HG03159 (cell line): Measurements from ENCODE around the gene SAP25.
"Not testable (repeated sequence)": the region's sequence is repeated elsewhere in the genome, so short reads cannot be mapped to it uniquely, and the experiment has no call there.

Experiments
- ATAC-seq: cut with Tn5 transposase; IDR thresholded peaks from one replicate; pipeline ENCODE4 v1.9.1; 2021; ENCODE audit warnings: mild to moderate bottlenecking, moderate library complexity; ENCODE audit not compliant: unreplicated experiment

Gene SAP25

GRCh38 chr7:100577103-100577502 is 3.4 kb upstream of the SAP25 start:
- ATAC-seq = no peak

GRCh38 chr7:100576384-100576993 is 2.8 kb upstream of the SAP25 start:
- ATAC-seq = no peak

DNA sequence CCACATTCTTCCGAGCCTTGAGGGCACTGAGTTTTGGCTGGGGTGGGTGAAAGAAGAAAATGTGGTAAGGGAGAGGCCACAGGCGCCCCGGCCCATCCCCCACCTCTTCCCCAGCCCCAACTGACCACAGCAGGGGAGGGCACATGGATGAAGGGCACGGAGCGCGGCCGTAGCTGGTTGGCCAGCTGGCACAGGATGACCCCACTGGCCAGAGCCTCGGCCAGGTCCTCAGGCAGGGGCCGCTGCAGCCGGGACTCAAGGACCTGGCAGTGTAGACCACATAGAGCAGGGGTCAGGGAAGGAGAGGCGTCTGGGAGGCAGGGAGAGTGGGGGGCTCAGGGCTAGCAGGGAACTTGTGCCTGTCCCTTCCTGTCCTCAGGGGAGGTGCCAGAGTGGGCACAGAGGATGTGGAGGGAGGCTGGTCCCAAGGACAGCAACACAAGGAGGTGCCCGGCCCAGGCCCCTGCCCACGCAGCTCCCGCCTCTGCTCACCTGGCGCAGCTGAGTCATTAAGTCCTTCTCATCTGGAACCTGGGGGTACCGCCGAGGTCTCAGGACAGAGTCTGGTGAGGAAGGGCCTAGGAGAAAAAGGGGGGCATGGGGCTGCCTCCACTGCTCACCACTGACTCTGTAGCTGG is 2.2 kb upstream of the SAP25 start:
- no peak for ATAC-seq

- no peak for ATAC-seq
Measured at GRCh38 chr7:100575206-100575631, 1.5 kb upstream of the SAP25 start.

DNA sequence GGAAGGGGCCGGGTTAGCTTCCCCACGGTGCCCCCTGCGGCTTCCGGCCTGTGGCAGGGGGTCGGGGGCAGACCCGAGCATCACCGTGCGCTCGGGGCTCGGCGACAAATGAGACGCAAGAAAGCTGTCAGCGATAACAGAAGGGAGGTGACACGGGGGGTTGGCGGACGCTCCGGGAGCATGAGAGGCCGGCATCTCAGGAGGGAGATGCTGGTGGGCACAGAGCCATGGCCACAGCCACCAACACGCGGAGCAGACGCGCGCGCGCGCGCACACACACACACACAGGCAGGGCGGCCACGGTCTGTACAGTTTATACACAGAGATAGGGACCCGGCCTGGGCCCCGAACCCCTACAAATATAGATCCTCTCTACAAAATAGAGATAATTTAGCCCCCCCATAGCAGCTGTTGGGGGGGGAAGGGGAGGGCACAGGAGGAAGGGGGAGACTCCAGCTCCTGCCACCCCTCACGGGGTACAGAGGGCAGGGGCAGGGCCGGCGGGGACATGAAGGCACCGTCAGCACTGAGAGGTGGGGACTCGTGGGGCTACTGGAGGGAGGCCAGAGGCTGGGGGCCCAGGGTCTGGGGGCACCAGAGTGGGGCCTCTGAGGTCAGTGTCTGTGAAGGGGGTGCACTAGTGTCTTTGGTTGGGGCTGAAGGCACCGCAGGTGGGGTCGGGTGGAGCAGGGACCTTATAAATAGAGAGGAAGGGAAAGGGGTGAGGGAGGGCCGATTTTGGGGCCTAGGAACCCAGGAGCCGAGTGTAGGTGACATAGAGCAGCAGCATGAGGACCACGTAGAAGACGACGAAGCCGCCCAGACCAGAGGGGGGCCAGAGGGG is 884 bp upstream of the SAP25 start:
- no peak for ATAC-seq

- no peak for ATAC-seq
Measured at GRCh38 chr7:100572949-100573675, 588 bp downstream of the SAP25 start.

DNA sequence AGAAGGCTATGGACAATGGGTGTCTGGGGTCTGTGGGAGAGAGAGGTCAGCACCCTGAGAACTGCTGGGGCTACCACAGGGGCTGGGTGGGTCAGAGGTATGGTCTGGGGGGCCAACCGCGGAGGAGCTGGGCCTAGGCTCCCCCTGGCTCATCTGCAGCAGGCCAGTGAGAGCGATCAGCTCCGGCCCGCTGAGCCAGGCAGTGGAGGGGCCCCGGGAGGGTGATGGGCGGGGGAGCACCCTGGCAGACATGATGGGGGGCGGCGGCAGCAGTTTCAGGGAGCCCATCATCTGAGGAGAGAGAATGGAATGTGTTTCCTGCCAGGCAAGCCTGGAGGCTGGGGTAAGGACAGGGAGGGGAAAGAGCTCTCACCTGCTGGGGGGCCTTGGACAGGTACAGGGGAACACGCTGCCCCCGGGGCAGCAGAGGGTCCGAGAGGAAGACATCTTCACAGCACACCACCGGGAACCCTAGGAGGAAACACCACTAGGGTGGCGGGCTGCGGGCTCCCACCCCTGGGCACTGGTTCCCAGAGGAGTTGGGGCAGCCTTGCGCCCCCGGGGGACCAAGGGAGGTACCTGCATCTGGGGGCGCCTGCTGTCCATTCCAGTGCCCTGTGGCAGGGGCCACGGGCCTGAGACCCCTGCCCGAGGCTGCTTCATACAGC is 1.3 kb downstream of the SAP25 start:
- ATAC-seq = no peak

DNA sequence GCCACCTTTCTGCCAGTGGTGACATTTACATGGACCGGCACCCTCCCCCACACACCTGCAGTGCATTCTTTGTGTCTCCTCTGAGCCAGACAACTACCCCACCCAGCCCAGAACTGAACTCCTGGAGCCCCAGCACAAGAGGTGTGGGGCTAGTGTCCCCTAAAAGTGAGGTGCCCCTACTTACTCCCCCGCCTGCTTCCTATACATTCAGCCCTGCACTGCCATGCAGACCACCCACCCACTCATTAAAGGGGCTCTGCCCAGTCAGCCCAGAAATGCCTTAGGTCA is 1.9 kb downstream of the SAP25 start:
- no peak for ATAC-seq

- no peak for ATAC-seq
Measured at GRCh38 chr7:100570954-100571828, 2.5 kb downstream of the SAP25 start.

- no peak for ATAC-seq
Measured at GRCh38 chr7:100568896-100569844, 4.5 kb downstream of the SAP25 start.

- no peak for ATAC-seq
Measured at GRCh38 chr7:100568176-100568895, 5.4 kb downstream of the SAP25 start.

GRCh38 chr7:100567751-100568175 is 5.9 kb downstream of the SAP25 start:
- ATAC-seq = no peak

DNA sequence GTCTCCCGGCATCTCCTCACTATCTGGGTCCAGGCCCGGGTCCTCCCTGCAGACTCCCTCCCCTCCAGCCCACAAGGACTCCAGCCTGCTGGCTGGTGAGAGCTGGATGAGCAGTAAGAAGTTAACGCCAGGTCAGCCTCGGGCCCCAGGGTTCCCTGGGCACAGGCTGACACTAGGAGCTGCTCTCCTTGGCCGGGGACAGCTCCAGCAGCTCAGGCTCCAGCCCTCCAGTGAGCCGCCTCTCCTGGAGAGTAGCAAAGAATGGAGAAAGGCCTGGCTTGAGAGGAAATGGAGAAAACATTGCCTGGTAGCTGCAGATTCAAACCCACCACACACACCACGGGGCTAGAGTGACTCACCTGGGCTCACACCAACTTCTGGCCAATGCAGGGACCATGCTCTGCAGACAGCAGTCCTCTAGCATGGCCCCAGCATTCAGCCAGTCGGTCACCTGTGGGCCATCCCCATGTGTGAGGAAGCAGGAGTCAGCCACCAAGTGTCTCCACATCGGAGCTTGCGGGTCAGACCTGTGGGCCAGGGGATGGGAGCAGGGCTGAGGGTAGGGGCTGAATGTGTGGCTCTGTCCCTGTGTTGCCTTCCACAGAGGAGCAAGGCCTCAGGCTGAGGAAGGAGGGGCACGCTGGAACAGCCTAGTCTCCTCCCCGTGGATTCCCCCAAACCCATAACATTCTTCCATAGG is 6.5 kb downstream of the SAP25 start:
- ATAC-seq = no peak

GRCh38 chr7:100566018-100566531 is 7.6 kb downstream of the SAP25 start:
- no peak for ATAC-seq

- no peak for ATAC-seq
Measured at GRCh38 chr7:100565133-100565571, 8.5 kb downstream of the SAP25 start.

GRCh38 chr7:100564405-100564804 is 9.3 kb downstream of the SAP25 start:
- ATAC-seq = not testable (repeated sequence)

DNA sequence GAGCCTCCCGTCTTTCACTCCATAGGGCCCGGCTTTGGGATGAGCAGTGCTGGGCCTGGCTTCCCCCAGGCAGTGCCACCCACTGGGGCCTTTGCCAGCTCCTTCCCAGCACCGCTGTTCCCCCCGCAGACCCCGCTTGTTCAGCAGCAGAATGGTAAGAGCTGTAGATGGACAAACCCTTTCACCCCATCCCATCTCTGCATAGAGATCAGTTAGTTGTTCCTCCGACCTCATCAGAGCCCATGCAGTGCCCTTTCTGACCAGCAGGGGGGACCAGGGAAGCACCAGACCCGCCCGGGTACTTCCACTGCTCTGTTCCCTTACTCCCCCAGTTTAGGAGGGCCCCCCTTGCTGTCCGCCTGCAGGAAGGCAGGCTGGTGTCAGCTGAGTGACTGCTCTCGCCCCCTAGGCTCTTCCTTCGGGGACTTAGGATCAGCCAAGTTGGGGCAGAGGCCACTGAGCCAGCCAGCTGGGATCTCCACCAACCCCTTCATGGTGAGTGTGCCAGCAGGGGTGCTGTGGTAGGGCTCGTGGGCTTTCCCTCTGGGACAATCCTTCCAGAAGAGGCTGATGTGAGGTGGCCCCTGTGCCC is 9.8 kb downstream of the SAP25 start:
- no peak for ATAC-seq
